OCI-M2 (cell line): Measurements from ENCODE around the gene OPA3.

Experiments used
- DNase-seq: peaks from one replicate; lab custom pipeline; 2025; ENCODE audit not compliant: unreplicated experiment; lab: John Stamatoyannopoulos, UW

The OPA3 gene

DNA sequence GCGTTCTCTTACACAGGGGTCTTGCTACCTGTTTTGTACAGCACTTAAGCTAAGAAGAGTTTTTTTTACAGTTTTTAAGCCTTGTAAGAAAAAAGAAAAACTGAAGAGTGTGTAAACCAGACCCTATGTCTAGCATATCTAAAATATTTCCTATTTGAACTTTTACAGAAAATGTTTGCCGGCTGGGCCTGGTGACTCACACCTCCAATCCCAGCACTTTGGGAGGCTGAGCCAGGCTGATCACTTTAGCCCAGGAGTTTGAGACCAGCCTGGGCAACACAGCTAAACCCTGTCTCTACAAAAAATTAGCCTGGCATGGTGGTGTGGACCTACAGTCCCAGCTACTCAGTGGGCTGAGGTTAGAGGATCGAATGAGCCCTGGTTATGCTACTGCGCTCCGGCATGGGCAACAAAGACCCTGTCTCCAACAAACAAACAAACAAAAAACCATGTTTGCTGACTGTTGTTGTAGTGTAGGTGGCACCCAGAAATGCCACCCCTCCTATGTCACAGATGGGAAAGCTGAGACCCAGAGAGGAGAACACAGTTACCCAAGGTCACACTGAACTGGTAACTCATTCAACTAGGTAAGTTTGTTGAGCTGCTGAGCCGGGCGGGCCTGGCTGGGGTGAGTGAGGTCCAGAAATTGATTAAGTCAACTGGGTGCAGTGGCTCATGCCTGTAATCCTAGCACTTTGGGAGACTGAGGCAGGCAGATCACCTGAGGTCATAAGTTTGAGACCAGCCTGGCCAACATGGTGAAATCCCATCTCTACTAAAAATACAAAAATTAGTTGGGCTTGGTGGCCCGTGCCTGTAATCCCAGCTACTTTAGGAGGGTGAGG is 79.2 kb downstream of the OPA3 start:
- DNase-seq: no peak

DNA sequence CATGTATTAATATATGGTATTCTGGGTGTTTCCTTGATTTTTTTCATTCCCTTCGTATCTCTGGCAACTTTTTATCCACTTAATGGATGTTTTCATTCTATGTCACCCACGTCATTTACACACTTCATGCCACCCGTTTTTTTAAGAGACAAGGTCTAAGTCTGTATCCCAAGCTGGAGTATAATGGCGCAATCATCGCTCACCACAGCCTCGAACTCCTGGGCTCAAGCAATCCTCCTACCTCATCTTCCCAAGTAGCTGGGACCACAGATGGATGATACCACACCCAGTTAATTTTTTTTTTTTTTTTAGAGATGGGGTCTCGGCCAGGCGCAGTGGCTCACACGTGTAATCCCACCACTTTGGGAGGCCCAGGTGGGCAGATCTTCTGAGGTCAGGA is 80.7 kb downstream of the OPA3 start:
- no peak for DNase-seq

DNA sequence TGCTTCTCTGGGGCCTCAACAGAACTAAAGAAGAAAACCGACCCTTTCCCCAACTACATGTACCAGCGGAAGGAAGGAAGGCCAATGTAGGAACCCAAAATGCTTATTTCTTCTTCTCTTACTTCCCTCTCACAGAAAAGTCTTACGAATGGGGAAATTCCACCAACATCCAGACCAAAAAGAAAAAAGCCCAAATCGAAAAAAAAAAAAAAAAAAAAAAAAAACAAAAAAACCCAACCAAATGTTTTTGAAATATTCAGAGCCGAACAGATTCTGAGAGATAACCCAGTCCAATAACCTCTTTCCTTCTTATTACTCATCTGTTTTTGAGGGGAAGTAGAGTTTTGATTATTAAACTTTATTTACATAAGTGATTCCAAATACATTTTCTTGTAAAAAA is 82.5 kb downstream of the OPA3 start:
- no peak for DNase-seq

DNA sequence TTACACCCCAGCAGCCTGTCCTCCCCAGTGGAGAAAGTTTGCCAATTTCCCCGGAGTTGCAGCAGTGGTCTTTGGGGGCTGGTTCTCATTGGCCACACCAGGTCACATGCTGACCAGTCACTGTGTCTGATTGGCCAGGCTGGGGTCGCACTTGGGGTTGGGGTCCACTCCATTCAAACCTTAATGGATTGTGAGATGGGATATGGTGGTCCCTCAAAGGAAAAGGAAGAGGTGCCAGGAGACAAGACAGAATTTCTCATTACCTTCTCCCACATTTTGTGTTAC is 82.9 kb downstream of the OPA3 start:
- DNase-seq: no peak

DNA sequence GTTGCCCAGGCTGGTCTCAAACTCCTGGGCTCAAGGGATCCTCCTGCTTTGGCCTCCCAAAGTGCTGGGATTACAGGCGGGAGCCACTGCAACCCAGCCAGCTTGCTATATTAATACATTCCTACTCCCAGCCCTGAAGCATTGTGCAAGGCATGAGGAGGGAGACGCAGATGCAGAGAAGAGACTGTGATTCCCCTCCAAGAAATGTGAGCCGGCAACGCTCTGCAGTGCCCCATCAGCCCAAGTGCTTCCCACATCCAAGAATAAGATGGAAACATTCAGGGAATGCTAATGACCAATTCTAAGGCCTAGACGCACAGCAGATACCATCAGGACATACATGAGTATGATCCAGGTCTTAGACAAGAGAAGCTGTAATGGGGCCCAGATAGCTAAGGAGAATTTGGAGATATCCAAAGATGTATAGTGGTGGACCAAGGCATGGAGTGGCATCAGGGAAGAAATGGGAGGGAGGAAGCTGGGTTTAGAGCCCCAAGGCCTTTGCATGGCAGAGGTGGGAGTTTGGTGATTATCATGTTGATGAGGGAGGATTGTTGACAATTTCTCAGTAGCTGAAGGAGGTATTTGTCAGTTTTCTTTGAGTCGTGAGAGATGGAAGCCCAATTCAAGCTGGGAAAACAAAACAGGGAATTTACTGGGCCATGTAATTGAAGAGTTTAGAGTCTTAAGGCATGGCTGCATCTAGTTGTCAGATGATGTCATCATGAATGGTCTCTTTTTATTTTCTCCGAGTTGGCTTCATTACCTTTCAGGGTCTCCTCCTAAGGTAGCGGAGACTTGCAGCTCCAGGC is 83.5 kb downstream of the OPA3 start:
- DNase-seq: no peak

DNA sequence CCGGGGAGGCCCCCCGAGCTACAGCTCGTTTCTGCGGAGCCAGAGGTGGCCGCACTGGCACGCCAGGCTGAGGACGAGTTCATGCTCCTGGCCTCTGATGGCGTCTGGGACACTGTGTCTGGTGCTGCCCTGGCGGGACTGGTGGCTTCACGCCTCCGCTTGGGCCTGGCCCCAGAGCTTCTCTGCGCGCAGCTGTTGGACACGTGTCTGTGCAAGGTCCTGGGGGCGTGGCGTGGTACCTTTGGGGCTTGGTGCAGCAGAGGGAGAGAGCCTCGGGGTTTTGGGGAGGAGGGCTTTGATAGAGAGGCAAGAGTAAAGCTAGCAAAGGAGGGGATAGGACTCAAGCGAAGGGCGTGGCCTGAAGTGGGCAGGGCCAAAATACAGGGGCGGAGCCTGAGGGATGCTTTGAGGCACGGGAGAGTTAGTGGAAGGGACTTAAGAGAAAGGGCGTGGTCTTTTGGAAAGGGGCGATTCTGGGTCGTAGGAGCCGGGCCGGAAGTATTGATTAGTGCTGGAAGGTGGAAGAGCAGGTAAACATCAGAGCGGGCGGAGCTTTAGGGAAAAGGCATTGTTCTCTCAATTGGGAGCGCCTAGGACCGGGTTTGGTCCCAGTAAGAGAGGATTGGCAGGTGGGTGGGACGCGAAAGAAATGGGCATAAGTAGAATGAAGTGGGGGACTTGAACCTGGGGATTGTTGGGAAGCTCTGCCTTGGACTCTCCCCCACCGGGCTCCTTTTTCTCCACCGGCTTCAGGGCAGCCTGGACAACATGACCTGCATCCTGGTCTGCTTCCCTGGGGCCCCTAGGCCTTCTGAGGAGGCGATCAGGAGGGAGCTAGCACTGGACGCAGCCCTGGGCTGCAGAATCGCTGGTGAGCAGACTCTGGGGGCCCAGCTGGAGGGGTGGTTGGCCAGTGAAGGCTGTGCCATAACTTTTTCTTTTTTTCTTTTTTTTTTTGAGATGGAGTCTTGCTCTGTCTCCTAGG is 85.1 kb downstream of the OPA3 start:
- no peak for DNase-seq

DNA sequence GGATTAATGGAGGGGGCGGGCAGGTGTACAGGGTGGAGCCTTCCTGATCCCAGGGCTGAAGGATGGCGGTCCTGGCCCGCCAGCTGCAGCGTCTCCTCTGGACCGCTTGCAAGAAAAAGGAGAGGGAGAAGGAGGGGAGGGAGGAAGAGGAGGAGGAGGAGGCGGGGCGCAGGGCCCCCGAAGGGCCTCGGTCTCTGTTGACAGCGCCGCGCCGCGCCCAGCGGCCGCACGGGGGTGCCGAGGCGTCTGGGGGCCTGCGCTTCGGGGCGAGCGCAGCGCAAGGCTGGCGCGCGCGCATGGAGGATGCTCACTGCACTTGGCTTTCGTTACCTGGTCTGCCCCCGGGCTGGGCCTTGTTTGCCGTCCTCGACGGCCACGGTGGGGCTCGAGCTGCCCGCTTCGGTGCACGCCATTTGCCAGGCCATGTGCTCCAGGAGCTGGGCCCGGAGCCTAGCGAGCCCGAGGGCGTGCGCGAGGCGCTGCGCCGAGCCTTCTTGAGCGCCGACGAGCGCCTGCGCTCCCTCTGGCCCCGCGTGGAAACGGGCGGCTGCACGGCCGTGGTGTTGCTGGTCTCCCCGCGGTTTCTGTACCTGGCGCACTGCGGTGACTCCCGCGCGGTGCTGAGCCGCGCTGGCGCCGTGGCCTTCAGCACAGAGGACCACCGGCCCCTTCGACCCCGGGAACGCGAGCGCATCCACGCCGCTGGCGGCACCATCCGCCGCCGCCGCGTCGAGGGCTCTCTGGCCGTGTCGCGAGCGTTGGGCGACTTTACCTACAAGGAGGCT is 86.0 kb downstream of the OPA3 start, which contains the start of gene PPM1N:
TSS of gene PPM1N (plus strand) at position 33 of the 785 bp plus-strand sequence. CDS start at position 63, 30 bp downstream.
- no peak for DNase-seq

DNA sequence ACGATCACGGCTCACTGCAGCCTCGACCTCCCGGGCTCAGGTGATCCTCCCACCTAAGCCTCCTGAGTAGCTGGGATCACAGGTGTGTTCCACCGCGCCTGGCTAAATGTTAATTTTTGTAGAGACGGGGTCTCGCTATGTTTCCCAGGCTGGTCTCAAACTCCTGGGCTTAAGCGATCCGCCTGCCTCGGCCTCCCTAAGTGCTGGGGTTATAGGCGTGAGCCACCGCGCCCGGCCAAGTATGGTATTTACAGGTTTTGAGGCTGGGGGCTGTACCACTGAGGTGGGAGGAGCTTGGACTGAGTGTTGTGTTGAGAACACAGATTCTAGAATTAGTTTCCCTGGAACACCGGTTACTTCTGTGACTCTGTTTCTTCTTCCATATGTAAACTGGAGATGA is 86.8 kb downstream of the OPA3 start:
- no peak for DNase-seq

DNA sequence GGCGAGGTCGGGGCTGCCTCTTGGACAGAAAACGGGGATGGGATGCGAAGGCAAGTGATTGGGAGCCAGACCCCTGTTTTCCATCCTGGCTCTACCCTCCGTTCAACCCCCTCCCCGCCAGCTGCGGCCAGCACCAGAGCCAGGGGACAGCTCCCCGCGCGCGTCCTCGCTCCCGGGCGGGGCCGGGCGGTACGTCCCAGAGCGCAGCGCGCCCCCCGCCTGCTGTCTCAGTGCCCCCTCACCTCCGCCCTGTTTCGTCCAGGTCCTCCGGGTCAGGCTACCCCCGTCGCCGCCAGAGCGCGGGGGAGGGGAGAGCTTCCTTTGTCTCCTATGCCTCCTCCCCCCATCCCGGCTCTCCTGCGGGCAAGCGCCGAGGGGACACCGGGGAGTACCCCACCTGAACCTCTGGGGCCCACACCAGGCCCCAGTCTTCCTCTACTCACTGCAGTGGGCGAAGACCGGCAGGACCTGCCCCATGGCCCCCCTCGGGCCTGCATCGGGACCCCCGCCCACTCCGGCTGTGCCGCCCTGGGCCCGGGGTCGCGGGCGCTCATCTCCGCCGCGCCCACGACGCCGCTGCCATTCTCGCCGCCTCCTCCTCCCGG is 88.2 kb downstream of the OPA3 start:
- peak; percentile 18 for DNase-seq

DNA sequence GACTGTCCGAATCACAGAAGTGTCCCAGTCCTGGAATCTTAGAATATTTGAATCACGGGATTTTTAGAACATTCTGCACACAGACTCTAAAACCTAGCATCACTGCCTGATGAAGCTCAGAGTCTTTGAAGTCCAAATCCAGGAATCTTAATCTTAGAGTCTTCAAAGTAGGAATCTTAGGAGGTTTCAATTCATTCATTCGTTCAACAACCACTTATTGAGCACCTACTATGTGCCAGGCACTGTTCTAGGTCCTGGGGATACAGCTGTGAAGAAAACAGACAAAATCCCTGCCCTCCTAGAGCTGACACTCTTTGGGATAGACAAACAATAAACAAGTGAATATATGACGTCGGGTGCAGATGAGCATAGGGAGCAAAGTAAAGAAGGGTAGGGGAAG is 89.4 kb downstream of the OPA3 start:
- no peak for DNase-seq

DNA sequence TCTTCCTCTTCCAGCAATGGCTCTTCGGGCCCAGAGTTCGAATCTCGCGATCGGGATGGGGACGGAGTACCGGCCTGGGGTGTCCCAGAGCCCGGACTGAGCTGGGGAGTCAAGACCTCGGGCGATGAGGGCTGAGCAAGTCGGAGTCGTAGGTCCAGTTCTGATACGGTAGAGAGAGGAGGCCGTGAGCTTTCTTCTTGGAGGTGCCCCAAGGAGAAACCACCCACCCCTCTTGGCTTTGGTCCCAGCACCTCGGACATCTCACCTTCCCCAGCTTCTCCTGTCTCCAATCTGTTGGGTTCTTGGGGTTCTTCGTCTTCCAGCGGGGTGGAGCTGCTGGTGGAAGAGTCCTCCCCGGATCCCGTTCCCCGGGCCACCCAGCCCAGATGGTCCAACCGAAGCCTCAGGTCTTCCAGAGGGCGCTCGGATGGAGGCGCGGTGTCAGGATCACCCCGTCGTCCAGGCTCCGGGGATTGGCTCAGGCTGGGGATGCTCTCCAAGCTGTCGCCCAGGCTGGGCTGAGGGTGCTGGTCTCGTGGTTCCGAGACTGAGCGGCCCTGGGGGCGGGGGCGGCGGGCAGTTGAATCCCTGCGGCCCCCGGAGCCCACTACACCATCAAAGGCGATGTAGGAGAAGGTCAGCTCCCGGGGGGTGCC is 90.2 kb downstream of the OPA3 start:
- DNase-seq: no peak

DNA sequence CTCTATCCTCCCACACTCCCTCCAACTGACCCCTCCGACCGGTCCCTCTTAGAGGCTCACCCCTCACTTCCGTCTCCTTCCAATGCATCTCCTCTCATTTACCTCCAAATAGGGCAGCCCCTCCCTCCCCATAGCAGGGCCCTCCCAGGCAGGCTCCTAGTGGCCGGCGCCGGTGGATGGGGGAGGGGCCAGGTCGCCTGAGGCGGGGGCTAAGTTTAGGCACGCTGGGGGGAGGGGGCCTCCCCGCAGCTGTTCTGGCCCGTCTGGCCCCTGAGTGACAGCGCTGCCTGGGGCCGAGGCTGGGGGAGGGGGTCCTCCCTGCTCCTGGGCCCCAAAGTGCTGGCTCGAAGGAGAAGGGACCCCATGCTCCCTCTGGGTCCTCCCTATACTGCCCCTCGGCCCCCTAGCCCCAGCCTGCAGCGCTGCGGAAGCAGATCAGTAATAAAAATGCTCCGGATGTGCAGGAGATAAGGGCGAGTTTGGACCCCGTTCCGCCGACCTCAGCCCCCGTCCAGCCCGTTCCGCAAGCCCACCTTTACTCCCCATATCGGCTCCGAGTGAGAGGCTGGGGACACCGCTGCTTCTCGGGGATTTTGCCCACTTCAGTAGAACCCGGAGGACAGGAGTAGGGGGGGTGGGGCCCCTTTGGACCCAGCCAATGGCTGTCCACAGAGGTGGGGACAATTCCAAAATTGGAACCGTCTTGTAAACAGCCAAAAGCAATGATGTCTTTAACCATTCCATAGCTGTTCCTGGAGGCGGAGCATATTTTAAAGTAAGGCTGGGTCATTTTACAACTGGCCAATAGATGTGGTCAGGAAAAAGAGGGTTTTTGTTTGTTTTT is 91.8 kb downstream of the OPA3 start:
- peak; percentile 77 for DNase-seq

DNA sequence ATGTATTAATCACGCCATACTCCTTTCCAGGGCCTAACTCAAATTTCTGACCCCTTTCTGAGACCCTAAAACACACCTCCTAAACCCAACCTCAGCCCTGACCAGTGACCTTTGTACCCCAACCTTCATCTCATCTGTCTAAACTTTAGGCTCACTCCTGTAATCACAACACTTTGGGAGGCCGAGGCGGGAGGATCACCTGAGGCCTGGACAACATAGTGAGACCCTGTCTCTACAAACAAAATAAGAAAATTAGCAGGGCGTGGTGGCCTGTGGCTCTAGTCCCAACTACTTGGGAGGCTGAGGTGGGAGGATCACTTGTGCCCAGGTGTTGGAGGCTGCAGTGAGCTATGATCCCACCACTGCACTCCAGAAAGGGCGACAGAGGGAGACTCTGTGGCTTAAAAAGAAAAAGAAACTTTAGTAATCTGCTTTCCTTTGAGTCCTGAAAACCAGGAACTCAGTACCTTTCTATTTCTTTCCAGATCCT is 92.4 kb downstream of the OPA3 start:
- no peak for DNase-seq

DNA sequence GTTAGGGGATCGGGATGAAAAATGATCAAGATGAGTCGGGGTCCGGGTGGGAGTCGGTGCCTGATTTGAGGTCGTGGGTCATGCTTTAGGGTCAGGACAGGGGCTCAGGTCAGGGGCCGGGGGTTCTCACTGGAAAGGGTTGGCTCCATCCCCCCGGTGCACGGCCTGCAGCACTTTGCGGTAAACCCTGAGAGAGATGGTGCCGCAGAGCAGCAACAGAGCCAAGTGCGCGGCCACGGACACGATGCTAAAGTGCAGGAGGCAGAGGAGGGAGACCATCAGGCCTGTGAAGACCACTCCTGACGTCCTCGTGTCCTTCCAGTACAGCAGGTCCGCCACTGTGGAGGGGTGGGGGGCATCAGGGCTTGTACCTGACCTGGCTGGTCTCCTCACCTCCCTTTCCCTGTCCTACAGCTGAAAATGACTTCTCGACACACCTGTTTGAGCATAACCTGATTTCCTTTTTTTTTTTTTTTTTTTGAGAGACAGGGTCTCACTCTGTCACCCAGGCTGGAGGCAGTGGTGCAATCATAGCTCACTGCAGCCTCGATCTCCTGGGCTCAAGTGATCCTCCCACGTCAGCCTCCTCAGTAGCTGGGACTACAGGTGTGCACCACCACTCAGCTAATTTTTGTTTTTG is 95.3 kb downstream of the OPA3 start:
- no peak for DNase-seq

DNA sequence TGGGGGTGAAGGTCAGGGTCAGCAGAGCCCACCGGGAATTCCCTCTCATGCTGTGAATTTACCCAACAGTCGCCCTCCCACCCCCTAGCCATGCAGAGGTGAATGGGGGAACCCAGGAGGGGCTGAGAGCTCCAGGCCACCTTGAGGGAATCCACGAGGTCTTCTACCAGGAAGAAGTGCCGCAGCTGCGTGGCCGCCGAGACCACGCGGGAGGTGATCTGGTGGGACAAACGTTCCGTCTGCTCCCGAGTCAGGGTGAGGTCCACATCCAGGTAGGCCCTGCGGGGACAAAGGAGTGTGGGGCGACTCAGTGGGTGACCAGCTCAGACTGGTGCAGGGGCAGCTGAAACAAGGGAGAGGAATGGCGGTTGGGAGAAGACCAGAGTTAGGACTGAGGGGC is 95.9 kb downstream of the OPA3 start:
- no peak for DNase-seq

DNA sequence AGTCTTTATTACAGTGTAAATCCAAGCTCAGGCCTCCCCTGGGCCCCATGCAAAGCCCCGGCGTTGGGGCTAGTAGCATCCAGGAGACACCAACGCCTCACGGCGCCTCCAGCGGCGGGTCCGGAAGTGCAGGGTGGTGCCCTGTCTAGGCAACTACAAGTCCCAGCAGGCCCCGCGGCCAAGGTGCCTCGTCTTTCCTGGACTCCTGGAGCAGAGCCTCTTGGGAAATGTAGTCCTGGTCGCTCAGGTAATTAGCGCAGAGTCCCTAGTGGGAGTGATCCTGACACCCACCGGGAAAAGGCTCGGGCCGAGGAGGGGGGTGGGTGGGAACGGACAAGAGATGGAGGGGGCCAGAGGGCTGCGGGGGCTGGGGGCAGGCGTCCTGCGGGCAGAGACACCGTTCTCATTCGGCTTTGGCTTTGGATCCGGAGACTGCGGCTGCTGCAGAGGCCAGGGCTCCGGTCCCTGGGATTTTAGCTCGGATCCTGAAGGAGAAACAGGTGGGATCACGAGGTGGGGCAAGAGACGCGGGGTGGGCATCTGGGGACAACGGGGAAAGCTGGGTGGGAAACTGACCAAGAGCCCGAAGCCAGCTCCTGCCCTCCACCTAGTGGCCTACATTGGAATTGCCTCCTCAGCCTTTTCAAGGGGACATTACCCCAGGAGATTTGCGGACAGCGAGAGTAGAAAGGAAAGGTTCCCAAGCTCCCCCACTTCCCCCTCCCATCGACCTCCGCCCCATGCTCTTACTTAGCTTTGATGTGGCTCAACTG is 99.1 kb downstream of the OPA3 start:
- peak; percentile 94 for DNase-seq

DNA sequence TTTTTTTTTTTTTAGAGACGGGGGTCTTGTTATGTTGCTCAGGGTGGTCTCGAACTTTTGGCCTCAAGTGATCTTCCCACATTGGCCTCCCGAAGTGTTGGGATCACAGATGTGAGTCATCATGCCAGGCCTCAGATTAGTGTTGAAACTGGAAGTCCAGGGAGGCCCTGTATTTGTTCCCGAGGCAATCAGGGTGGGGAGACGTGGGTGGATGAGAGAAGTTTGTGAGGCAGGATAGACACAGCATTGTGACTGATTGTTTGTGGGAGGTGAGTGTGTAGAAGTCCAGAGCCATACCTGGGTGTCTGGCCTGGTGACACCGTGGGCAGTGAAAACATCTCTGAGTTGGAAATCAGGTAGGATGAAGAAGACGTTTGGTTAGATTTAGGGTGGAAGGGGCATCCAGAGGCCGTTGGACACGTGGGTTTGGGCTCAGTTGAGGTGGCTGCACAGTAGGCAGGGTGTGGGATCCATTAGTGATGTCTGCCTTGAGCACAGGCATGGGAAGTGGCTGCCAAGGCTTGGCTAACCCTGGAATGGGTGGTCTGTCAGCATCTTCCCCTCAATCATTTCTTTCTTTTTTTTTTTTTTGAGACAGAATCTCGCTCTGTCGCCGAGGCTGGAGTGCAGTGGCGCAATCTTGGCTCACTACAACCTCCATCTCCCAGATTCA is 100.2 kb downstream of the OPA3 start:
- no peak for DNase-seq
